ENCODE measurements around the gene DRICH1.
"Not testable (repeated sequence)": the region's sequence is repeated elsewhere in the genome, so short reads cannot be mapped to it uniquely, and the experiment has no call there.

Gene DRICH1

GRCh38 chr22:23565915-23566704 is 66.0 kb downstream of the DRICH1 start:
- DNase-seq, result peak; percentile 0

- DNase-seq, result peak; percentile 7
These were observed 66.7 kb downstream of the DRICH1 start for GRCh38 chr22:23565305-23565914.

GRCh38 chr22:23564276-23564675 is 67.8 kb downstream of the DRICH1 start:
- no peak for DNase-seq

- no peak for DNase-seq
These were observed 69.0 kb downstream of the DRICH1 start for GRCh38 chr22:23563111-23563510.

GRCh38 chr22:23562186-23562585 is 69.9 kb downstream of the DRICH1 start:
- DNase-seq, result no peak

- DNase-seq, result not testable (repeated sequence)
These were observed 71.1 kb downstream of the DRICH1 start for GRCh38 chr22:23561025-23561510.

- not testable (repeated sequence) for DNase-seq
These were observed 71.9 kb downstream of the DRICH1 start for GRCh38 chr22:23560215-23560614.

All from NCI-H1694 treated with DMSO at 0.1 percent for 48 hours (cell line).